T-helper 2 cell treated with Interferon-gamma antibody and Interleukin-4, amounts not matched to agents 5 μg/mL and 100 μg/mL, for 36 hours (primary cell): ENCODE measurements around the gene KIRREL3.

ENCODE experiments used
- DNase-seq: peaks from one replicate; pipeline ENCODE4 v3.0.0; 2021; ENCODE audit warnings: low spot score
- H3K27ac Mint-ChIP-seq: one replicate; pipeline ENCODE4 v1.8.0; 2021; ENCODE audit warnings: mild to moderate bottlenecking, mixed read lengths
- H3K27me3 Mint-ChIP-seq: one replicate; pipeline ENCODE4 v1.8.0; 2021; ENCODE audit warnings: low read depth, mixed read lengths
- H3K36me3 Mint-ChIP-seq: one replicate; pipeline ENCODE4 v1.8.0; 2021; ENCODE audit warnings: low read depth, mixed read lengths
- H3K4me1 Mint-ChIP-seq: one replicate; pipeline ENCODE4 v1.8.0; 2021; ENCODE audit warnings: low read depth, mixed read lengths
- H3K4me3 Mint-ChIP-seq: one replicate; pipeline ENCODE4 v1.8.0; 2022; ENCODE audit warnings: mild to moderate bottlenecking, moderate library complexity, mixed read lengths
- H3K9me3 Mint-ChIP-seq: one replicate; pipeline ENCODE4 v1.8.0; 2021; ENCODE audit warnings: mixed read lengths

Gene KIRREL3

GRCh38 chr11:126755526-126755925, 245.0 kb downstream of the KIRREL3 start:
- H3K27me3 Mint-ChIP-seq = peaks cover 3% of the 10 kb centered on the region
- no peak overlapping the region for H3K4me3 Mint-ChIP-seq
- H3K27ac Mint-ChIP-seq = no peak overlapping the region
- H3K36me3 Mint-ChIP-seq = no peaks in the 10 kb centered on the region
- no peaks in the 10 kb centered on the region for H3K9me3 Mint-ChIP-seq
- H3K4me1 Mint-ChIP-seq = no peaks in the 10 kb centered on the region
- DNase-seq = no peak

GRCh38 chr11:126754591-126755426, 245.8 kb downstream of the KIRREL3 start:
- no peaks in the 10 kb centered on the region for H3K36me3 Mint-ChIP-seq
- H3K27ac Mint-ChIP-seq = no peak overlapping the region
- H3K4me3 Mint-ChIP-seq = no peak overlapping the region
- H3K9me3 Mint-ChIP-seq = no peaks in the 10 kb centered on the region
- peaks cover 3% of the 10 kb centered on the region for H3K27me3 Mint-ChIP-seq
- H3K4me1 Mint-ChIP-seq = no peaks in the 10 kb centered on the region
- DNase-seq = no peak

GRCh38 chr11:126753990-126754389, 246.6 kb downstream of the KIRREL3 start:
- Mint-ChIP-seq H3K4me1 (no peaks in the 10 kb centered on the region), H3K9me3 (no peaks in the 10 kb centered on the region), H3K27ac (no peak overlapping the region), H3K4me3 (no peak overlapping the region), H3K36me3 (no peaks in the 10 kb centered on the region), H3K27me3 (peaks cover 3% of the 10 kb centered on the region)
- no peak for DNase-seq

- Mint-ChIP-seq H3K27me3 (no peaks in the 10 kb centered on the region), H3K9me3 (no peaks in the 10 kb centered on the region), H3K36me3 (no peaks in the 10 kb centered on the region), H3K4me3 (no peak overlapping the region), H3K4me1 (no peaks in the 10 kb centered on the region), H3K27ac (no peak overlapping the region)
- DNase-seq = no peak
Measured at GRCh38 chr11:126751242-126751641, 249.3 kb downstream of the KIRREL3 start.

GRCh38 chr11:126748793-126749192, 251.8 kb downstream of the KIRREL3 start:
- Mint-ChIP-seq H3K27me3 (no peaks in the 10 kb centered on the region), H3K4me3 (no peak overlapping the region), H3K4me1 (no peaks in the 10 kb centered on the region), H3K36me3 (no peaks in the 10 kb centered on the region), H3K9me3 (no peaks in the 10 kb centered on the region), H3K27ac (no peak overlapping the region)
- DNase-seq = no peak

- Mint-ChIP-seq H3K36me3 (no peaks in the 10 kb centered on the region), H3K9me3 (no peaks in the 10 kb centered on the region), H3K27ac (no peak overlapping the region), H3K27me3 (no peaks in the 10 kb centered on the region), H3K4me3 (no peak overlapping the region), H3K4me1 (no peaks in the 10 kb centered on the region)
- DNase-seq = no peak
Measured at GRCh38 chr11:126748100-126748791, 252.3 kb downstream of the KIRREL3 start.

- Mint-ChIP-seq H3K9me3 (no peaks in the 10 kb centered on the region), H3K27me3 (no peaks in the 10 kb centered on the region), H3K36me3 (no peaks in the 10 kb centered on the region), H3K27ac (no peak overlapping the region), H3K4me3 (no peak overlapping the region), H3K4me1 (no peaks in the 10 kb centered on the region)
- no peak for DNase-seq
Measured at GRCh38 chr11:126747315-126747714, 253.3 kb downstream of the KIRREL3 start.

GRCh38 chr11:126746443-126746842, 254.1 kb downstream of the KIRREL3 start:
- Mint-ChIP-seq H3K4me3 (no peak overlapping the region), H3K27ac (no peak overlapping the region), H3K36me3 (no peaks in the 10 kb centered on the region), H3K27me3 (no peaks in the 10 kb centered on the region), H3K9me3 (no peaks in the 10 kb centered on the region), H3K4me1 (no peaks in the 10 kb centered on the region)
- no peak for DNase-seq

- no peaks in the 10 kb centered on the region for H3K9me3 Mint-ChIP-seq
- H3K4me1 Mint-ChIP-seq = no peaks in the 10 kb centered on the region
- H3K4me3 Mint-ChIP-seq = no peak overlapping the region
- DNase-seq = no peak
- H3K27ac Mint-ChIP-seq = no peak overlapping the region
- H3K27me3 Mint-ChIP-seq = no peaks in the 10 kb centered on the region
- no peaks in the 10 kb centered on the region for H3K36me3 Mint-ChIP-seq
Measured at GRCh38 chr11:126744699-126745098, 255.9 kb downstream of the KIRREL3 start.

GRCh38 chr11:126743628-126744027, 256.9 kb downstream of the KIRREL3 start:
- Mint-ChIP-seq H3K36me3 (no peaks in the 10 kb centered on the region), H3K9me3 (no peaks in the 10 kb centered on the region), H3K4me3 (no peak overlapping the region), H3K4me1 (no peaks in the 10 kb centered on the region), H3K27ac (no peak overlapping the region), H3K27me3 (no peaks in the 10 kb centered on the region)
- DNase-seq = no peak

- no peak overlapping the region for H3K27ac Mint-ChIP-seq
- H3K4me1 Mint-ChIP-seq = no peaks in the 10 kb centered on the region
- no peaks in the 10 kb centered on the region for H3K27me3 Mint-ChIP-seq
- no peaks in the 10 kb centered on the region for H3K9me3 Mint-ChIP-seq
- H3K4me3 Mint-ChIP-seq = no peak overlapping the region
- no peaks in the 10 kb centered on the region for H3K36me3 Mint-ChIP-seq
- no peak for DNase-seq
Measured at GRCh38 chr11:126742582-126742981, 258.0 kb downstream of the KIRREL3 start.

GRCh38 chr11:126740846-126741245, 259.7 kb downstream of the KIRREL3 start:
- Mint-ChIP-seq H3K27me3 (no peaks in the 10 kb centered on the region), H3K27ac (no peak overlapping the region), H3K4me3 (no peak overlapping the region), H3K4me1 (no peaks in the 10 kb centered on the region), H3K36me3 (no peaks in the 10 kb centered on the region), H3K9me3 (no peaks in the 10 kb centered on the region)
- no peak for DNase-seq

GRCh38 chr11:126739499-126740145, 260.9 kb downstream of the KIRREL3 start:
- DNase-seq = no peak
- Mint-ChIP-seq H3K4me3 (no peak overlapping the region), H3K4me1 (no peaks in the 10 kb centered on the region), H3K9me3 (no peaks in the 10 kb centered on the region), H3K36me3 (no peaks in the 10 kb centered on the region), H3K27ac (no peak overlapping the region), H3K27me3 (no peaks in the 10 kb centered on the region)

GRCh38 chr11:126738295-126739031, 262.1 kb downstream of the KIRREL3 start:
- H3K9me3 Mint-ChIP-seq = no peaks in the 10 kb centered on the region
- no peaks in the 10 kb centered on the region for H3K4me1 Mint-ChIP-seq
- no peak overlapping the region for H3K4me3 Mint-ChIP-seq
- no peak for DNase-seq
- H3K36me3 Mint-ChIP-seq = no peaks in the 10 kb centered on the region
- H3K27me3 Mint-ChIP-seq = no peaks in the 10 kb centered on the region
- H3K27ac Mint-ChIP-seq = no peak overlapping the region
